ENCODE data around the gene TOMM40. TPM values are rescaled to one million over a fixed set of nuclear protein-coding genes. Genes with fewer than 3 reads are reported as not detected.

TOMM40 gene
- total RNA-seq, 1 experiment from 2014 or later, result 180 TPM

DNA sequence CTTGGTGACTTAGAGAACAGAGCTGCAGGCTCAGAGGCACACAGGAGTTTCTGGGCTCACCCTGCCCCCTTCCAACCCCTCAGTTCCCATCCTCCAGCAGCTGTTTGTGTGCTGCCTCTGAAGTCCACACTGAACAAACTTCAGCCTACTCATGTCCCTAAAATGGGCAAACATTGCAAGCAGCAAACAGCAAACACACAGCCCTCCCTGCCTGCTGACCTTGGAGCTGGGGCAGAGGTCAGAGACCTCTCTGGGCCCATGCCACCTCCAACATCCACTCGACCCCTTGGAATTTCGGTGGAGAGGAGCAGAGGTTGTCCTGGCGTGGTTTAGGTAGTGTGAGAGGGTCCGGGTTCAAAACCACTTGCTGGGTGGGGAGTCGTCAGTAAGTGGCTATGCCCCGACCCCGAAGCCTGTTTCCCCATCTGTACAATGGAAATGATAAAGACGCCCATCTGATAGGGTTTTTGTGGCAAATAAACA lies 33.2 kb downstream of the TOMM40 start:
- H3K9me3 ChIP-seq (ENCODE audit: control insufficient read depth, low read depth, low read length), result no peaks in the 10 kb centered on the region

More for the DNA sequence above, 33.2 kb downstream of the TOMM40 start:
- H3K9ac ChIP-seq (ENCODE audit: extremely low read depth, insufficient read length, low read length), result no peak overlapping the region
- H3K56ac ChIP-seq (ENCODE audit: insufficient read length, low read depth, low read length), result no peak overlapping the region
- no peak overlapping the region for H4K8ac ChIP-seq (replicated peaks; ENCODE audit: insufficient read length, low read depth, low read length)
- H3K27ac ChIP-seq (ENCODE audit: insufficient read length, low read depth, low read length), result no peak overlapping the region
- WGBS (ENCODE audit: extremely low coverage, insufficient read length, low lambda C conversion rate), result no CpG with 5 or more reads among the region's 8 CpGs
- DNase-seq, result no peak
- H4K5ac ChIP-seq (ENCODE audit: insufficient read length, low read depth, low read length), result no peak overlapping the region
- H3K23ac ChIP-seq (ENCODE audit: insufficient read length, low read depth, low read length), result no peak overlapping the region
- H4K20me1 ChIP-seq (ENCODE audit: control insufficient read depth, insufficient read depth, insufficient read length), result no peaks in the 10 kb centered on the region
- Mint-ChIP-seq H3K27me3 (ENCODE audit: low read depth) (peaks cover 25% of the 10 kb centered on the region), H3K27ac (no peak overlapping the region), H3K4me1 (peaks cover 14 to 19% of the 10 kb centered on the region in 2 experiments), H3K4me3 (no peak overlapping the region), H3K36me3 (ENCODE audit: insufficient read depth in 1 of 3, low read depth in 3 of 3) (peaks cover 2 to 4% (median 4%) of the 10 kb centered on the region in 3 experiments; a peak in 4 of 7 replicates), H3K9me3 (peaks cover 0 to 5% of the 10 kb centered on the region in 2 experiments; a peak in 2 of 5 replicates)
- no peaks in the 10 kb centered on the region for H3K27me3 ChIP-seq (ENCODE audit: insufficient read depth, low read length)
- H2BK120ac ChIP-seq (ENCODE audit: low read depth, low read length, poor library complexity, severe bottlenecking), result no peak overlapping the region
- H3T11ph ChIP-seq (ENCODE audit: low read length), result no peak overlapping the region
- H2AFZ ChIP-seq (ENCODE audit: low read length), result no peak overlapping the region
- no peak overlapping the region for H2BK20ac ChIP-seq (ENCODE audit: low read depth, low read length, poor library complexity, severe bottlenecking)
- no peak overlapping the region for H3K4ac ChIP-seq (ENCODE audit: low read depth, low read length)
- H3K79me1 ChIP-seq (ENCODE audit: insufficient read depth, low read depth, low read length, poor library complexity, severe bottlenecking), result no peaks in the 10 kb centered on the region
- H3K23me2 ChIP-seq (ENCODE audit: insufficient read length, low read depth, low read length, poor library complexity, severe bottlenecking), result no peaks in the 10 kb centered on the region
- H4K91ac ChIP-seq (ENCODE audit: insufficient read length, low read depth, low read length), result no peak overlapping the region
- no peak overlapping the region for H3K18ac ChIP-seq (ENCODE audit: insufficient read length, low read depth, low read length)
- H3K14ac ChIP-seq (ENCODE audit: insufficient read depth, low read length), result no peak overlapping the region
- H3K4me1 ChIP-seq (ENCODE audit: insufficient read depth, low read length), result no peaks in the 10 kb centered on the region; the same call in 1 of the 2 replicates
- H3K4me2 ChIP-seq (ENCODE audit: insufficient read depth, insufficient read length, low read length), result no peak overlapping the region
- H2AK5ac ChIP-seq (ENCODE audit: insufficient read length, low read length), result no peak overlapping the region
- no peaks in the 10 kb centered on the region for H3K79me2 ChIP-seq (ENCODE audit: insufficient read depth, low read length)
- no peak overlapping the region for H2BK5ac ChIP-seq (ENCODE audit: insufficient read length, low read length)
- H2BK12ac ChIP-seq (ENCODE audit: insufficient read length, low read depth, low read length), result no peak overlapping the region
- 0 out of 2 replicates have a peak overlapping the region, but pooled peaks have one; percentile 37 for H2BK15ac ChIP-seq (ENCODE audit: low read depth, low read length)
- TF ChIP-seq, protein P1, sequence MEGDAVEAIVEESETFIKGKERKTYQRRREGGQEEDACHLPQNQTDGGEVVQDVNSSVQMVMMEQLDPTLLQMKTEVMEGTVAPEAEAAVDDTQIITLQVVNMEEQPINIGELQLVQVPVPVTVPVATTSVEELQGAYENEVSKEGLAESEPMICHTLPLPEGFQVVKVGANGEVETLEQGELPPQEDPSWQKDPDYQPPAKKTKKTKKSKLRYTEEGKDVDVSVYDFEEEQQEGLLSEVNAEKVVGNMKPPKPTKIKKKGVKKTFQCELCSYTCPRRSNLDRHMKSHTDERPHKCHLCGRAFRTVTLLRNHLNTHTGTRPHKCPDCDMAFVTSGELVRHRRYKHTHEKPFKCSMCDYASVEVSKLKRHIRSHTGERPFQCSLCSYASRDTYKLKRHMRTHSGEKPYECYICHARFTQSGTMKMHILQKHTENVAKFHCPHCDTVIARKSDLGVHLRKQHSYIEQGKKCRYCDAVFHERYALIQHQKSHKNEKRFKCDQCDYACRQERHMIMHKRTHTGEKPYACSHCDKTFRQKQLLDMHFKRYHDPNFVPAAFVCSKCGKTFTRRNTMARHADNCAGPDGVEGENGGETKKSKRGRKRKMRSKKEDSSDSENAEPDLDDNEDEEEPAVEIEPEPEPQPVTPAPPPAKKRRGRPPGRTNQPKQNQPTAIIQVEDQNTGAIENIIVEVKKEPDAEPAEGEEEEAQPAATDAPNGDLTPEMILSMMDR (conservative IDR thresholded peaks at IDR 0.05), result no peak
